Calu3 (cell line): ENCODE results near the gene RNF31. TPM values are rescaled to one million over a fixed set of nuclear protein-coding genes. Genes with fewer than 3 reads are reported as not detected.

Experiments used
- BruUV-seq: library from RNA; stranded (reverse); fragments of 400-500 nt; replicated peaks from 2 replicates; lab custom pipeline; 2021; lab: Mats Ljungman, UMichigan
- CTCF ChIA-PET: fragments of 300-600 bp; sonication (Branson Sonifier 250); formaldehyde crosslinking; loops from one replicate; lab custom pipeline; 2022; ENCODE audit warnings: antibody characterized with exemption; lab: Charles Lee
- DNase-seq: peaks from one replicate; pipeline ENCODE4 v3.0.0; 2022
- H3K27ac Mint-ChIP-seq: one replicate; pipeline ENCODE4 v1.8.0; 2022; ENCODE audit warnings: mixed read lengths; ENCODE audit not compliant: unreplicated experiment
- H3K27me3 Mint-ChIP-seq: one replicate; pipeline ENCODE4 v1.8.0; 2022; ENCODE audit warnings: mixed read lengths; ENCODE audit not compliant: unreplicated experiment
- H3K36me3 Mint-ChIP-seq: one replicate; pipeline ENCODE4 v1.8.0; 2022; ENCODE audit warnings: mild to moderate bottlenecking, moderate library complexity, mixed read lengths; ENCODE audit not compliant: insufficient read depth, unreplicated experiment
- H3K4me1 Mint-ChIP-seq: one replicate; pipeline ENCODE4 v1.8.0; 2022; ENCODE audit warnings: mild to moderate bottlenecking, low read depth, mixed read lengths; ENCODE audit not compliant: unreplicated experiment
- H3K4me3 Mint-ChIP-seq: one replicate; pipeline ENCODE4 v1.8.0; 2022; ENCODE audit warnings: mild to moderate bottlenecking, low read depth, moderate library complexity, mixed read lengths; ENCODE audit not compliant: unreplicated experiment
- H3K9me3 Mint-ChIP-seq: one replicate; pipeline ENCODE4 v1.8.0; 2022; ENCODE audit warnings: low read depth, mixed read lengths; ENCODE audit not compliant: unreplicated experiment
- CTCF ChIP-seq: fragments of 200-600 bp; IDR thresholded peaks from one replicate; pipeline ENCODE4 v1.8.0; 2022; ENCODE audit warnings: antibody characterized with exemption; ENCODE audit not compliant: unreplicated experiment
- intact Hi-C: fragments of 100-400 bp; cut with micrococcal nuclease; formaldehyde crosslinking; loops from one replicate; pipeline ENCODE4 v1.10.0; 2022; ENCODE audit not compliant: unreplicated experiment
- total RNA-seq: library from RNA; stranded (reverse); gene quantifications from 2 replicates; pipeline ENCODE4 v1.2.3, GENCODE V29; 2022

Gene RNF31
- total RNA-seq, 1 experiment from 2014 or later = 103 TPM

- no peak for DNase-seq
- Mint-ChIP-seq H3K4me1 (peaks cover 35% of the 10 kb centered on the region), H3K27me3 (no peaks in the 10 kb centered on the region), H3K36me3 (peaks cover 63% of the 10 kb centered on the region), H3K9me3 (no peaks in the 10 kb centered on the region), H3K4me3 (peak overlapping the region; percentile 89), H3K27ac (peak overlapping the region; percentile 77)
- intact Hi-C loops = loop anchor here (2.0 kb wide), 1 partner anchor 15 kb away; the partner anchor contains the start of gene IRF9
- TF ChIP-seq CTCF = no peak
- CTCF ChIA-PET = interaction anchor here (0.8 to 2.9 kb wide), 6 partner anchors 10 to 87 kb away, joined by 3 to 24 read pairs (median 5); partner anchors contain the start of genes DCAF11, IRF9, MDP1 and NRL
- TSS peak; percentile 64 for BruUV-seq
Measured at GRCh38 chr14:24145690-24146452, 1.4 kb upstream of the RNF31 start.

DNA sequence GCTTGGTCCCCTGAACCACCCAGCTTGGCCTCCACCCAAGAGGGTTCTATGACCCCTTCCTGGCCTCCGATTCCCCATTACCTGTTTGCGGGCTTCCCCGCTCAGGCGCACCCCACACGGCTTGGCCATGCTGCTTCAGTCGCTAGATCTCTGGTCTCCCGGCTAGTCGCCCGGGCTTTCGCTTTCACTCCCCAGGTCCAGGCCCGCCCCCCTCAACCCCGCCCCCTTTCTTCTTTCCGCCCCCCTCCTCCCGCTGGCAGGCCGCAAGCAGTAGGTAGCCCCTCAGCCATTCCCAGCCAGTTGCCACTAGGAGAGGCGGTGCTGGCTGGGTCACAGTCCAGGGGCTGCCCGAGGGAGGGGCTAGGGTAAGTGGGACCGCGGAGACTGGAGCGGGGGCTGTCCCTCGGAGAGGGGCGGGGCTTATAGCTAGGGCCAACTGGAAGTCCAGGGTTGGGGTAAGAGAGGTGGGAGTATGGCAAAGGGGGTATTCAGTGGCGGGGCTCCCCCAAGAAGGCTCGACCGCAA is 783 bp upstream of the RNF31 start, which contains the start of gene PSME2:
Gene PSME2, minus strand, starts transcription at position 158 of the 525 bp plus-strand sequence. Its CDS starts 29 bp downstream, at position 129.
- H3K4me1 Mint-ChIP-seq = peaks cover 35% of the 10 kb centered on the region
- H3K9me3 Mint-ChIP-seq = no peaks in the 10 kb centered on the region
- H3K36me3 Mint-ChIP-seq = peaks cover 56% of the 10 kb centered on the region
- TF ChIP-seq CTCF = no peak
- DNase-seq = peak; percentile 98
- CTCF ChIA-PET = interaction anchor here (0.6 to 2.9 kb wide), 12 partner anchors 9 to 668 kb away, joined by 3 to 24 read pairs (median 4); partner anchors contain the start of genes DCAF11, DHRS1, IRF9 and NOP9
- intact Hi-C loops = loop anchor here (2.0 kb wide), 1 partner anchor 14 kb away; the partner anchor contains the start of gene IRF9
- peak within 1 kb of the TSS; percentile 77 for H3K27ac Mint-ChIP-seq
- H3K4me3 Mint-ChIP-seq = peak within 1 kb of the TSS; percentile 89
- no TSS peak for BruUV-seq
- H3K27me3 Mint-ChIP-seq = no peaks in the 10 kb centered on the region

- intact Hi-C loops = loop anchor here (2.0 kb wide), 1 partner anchor 13 kb away; the partner anchor contains the start of gene IRF9
- peaks cover 51% of the 10 kb centered on the region for H3K36me3 Mint-ChIP-seq
- H3K27ac Mint-ChIP-seq = no peak overlapping the region
Measured at GRCh38 chr14:24147761-24148428, 597 bp downstream of the RNF31 start.

More at GRCh38 chr14:24147761-24148428, 597 bp downstream of the RNF31 start:
- TF ChIP-seq CTCF = no peak
- Mint-ChIP-seq H3K9me3 (no peaks in the 10 kb centered on the region), H3K4me1 (peaks cover 35% of the 10 kb centered on the region), H3K27me3 (no peaks in the 10 kb centered on the region), H3K4me3 (peak overlapping the region; percentile 89)
- no peak for DNase-seq
- TSS peak; percentile 58 for BruUV-seq
- CTCF ChIA-PET = interaction anchor here (1.1 to 2.9 kb wide), 4 partner anchors 12 to 48 kb away, joined by 3 to 24 read pairs (median 10); partner anchors contain the start of genes DCAF11, IRF9, NRL and TM9SF1
